Effector CD8-positive, alpha-beta T cell (primary cell): ENCODE measurements around the gene CC2D1A.

ENCODE experiments used
- DNase-seq: peaks from one replicate; lab custom pipeline; 2025; lab: John Stamatoyannopoulos, UW
- total RNA-seq, 4 experiments: gene quantifications; one replicate each; lab custom pipeline; 2026; lab: John Stamatoyannopoulos, UW

The CC2D1A gene
- total RNA-seq = 50.3 to 63.7 (median 57.2) reads per million in 4 experiments

GRCh38 chr19:13905634-13906520 lies at the start of gene CC2D1A, which contains the start of gene BRME1:
Gene CC2D1A, plus strand, starts transcription at chr19:13906201. Its CDS starts 241 bp downstream, at chr19:13906442.
Gene BRME1, minus strand, starts transcription at chr19:13906117. Its CDS starts 1,225 bp downstream, at chr19:13904892.
- peak; percentile 90 for DNase-seq

- no peak for DNase-seq
These were observed 49.5 kb upstream of the CC2D1A start for GRCh38 chr19:13856497-13856896.

GRCh38 chr19:13859361-13859880 lies 46.6 kb upstream of the CC2D1A start:
- no peak for DNase-seq

GRCh38 chr19:13860679-13861391 lies 45.2 kb upstream of the CC2D1A start:
- DNase-seq = no peak

GRCh38 chr19:13861392-13861713 lies 44.6 kb upstream of the CC2D1A start:
- DNase-seq = peak; percentile 44

- DNase-seq = peak; percentile 81
These were observed 44.1 kb upstream of the CC2D1A start for GRCh38 chr19:13861714-13862531.

- no peak for DNase-seq
These were observed 41.8 kb upstream of the CC2D1A start for GRCh38 chr19:13864046-13864666.

GRCh38 chr19:13864667-13865570 lies 41.1 kb upstream of the CC2D1A start:
- DNase-seq = no peak

GRCh38 chr19:13865571-13866462 lies 40.2 kb upstream of the CC2D1A start:
- no peak for DNase-seq

- DNase-seq = no peak
These were observed 39.4 kb upstream of the CC2D1A start for GRCh38 chr19:13866463-13867046.

GRCh38 chr19:13868663-13869062 lies 37.3 kb upstream of the CC2D1A start:
- DNase-seq = no peak

GRCh38 chr19:13869281-13869680 lies 36.7 kb upstream of the CC2D1A start:
- DNase-seq = no peak

- no peak for DNase-seq
These were observed 35.1 kb upstream of the CC2D1A start for GRCh38 chr19:13870873-13871272.

- DNase-seq = no peak
These were observed 33.7 kb upstream of the CC2D1A start for GRCh38 chr19:13872339-13872694.

- DNase-seq = peak; percentile 43
These were observed 33.2 kb upstream of the CC2D1A start for GRCh38 chr19:13872695-13873389.

GRCh38 chr19:13873834-13874515 lies 32.0 kb upstream of the CC2D1A start:
- DNase-seq = no peak

- no peak for DNase-seq
These were observed 30.2 kb upstream of the CC2D1A start for GRCh38 chr19:13875824-13876223.

- no peak for DNase-seq
These were observed 29.2 kb upstream of the CC2D1A start, which contains the start of gene NANOS3 for GRCh38 chr19:13876834-13877233. Gene NANOS3, plus strand, starts transcription at chr19:13877134. Its CDS starts 115 bp downstream, at chr19:13877249.
